ENCODE measurements around the gene VIPR1.

DNA sequence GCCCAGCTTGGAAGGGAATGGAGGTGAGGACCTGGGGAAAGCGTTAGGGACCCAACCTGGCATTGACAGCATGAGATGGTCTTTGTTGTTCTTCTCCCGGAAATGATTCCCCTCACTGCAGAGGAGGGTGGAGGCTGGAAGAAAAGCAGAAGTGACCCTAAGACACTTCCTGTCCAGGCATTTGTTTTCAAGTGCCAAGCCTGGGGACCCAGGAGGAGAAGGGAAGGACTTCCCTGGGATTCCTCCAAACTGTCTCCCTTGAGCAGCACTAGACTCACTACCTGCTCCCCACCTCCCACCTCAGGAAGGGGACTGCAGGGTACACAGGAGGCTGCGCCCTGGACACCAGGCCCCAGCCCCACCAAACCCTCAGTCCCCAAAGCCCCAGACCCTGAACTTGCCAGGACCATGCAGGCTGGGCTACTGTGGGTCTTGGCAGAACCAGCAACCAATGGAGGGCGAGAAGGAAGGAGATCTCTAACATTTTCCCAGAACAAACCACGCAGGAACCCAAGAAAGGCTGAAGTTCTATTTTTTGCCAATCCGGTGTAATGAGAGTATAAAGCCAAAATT, 9.8 kb upstream of the VIPR1 start:
- TF ChIP-seq, protein P1, sequence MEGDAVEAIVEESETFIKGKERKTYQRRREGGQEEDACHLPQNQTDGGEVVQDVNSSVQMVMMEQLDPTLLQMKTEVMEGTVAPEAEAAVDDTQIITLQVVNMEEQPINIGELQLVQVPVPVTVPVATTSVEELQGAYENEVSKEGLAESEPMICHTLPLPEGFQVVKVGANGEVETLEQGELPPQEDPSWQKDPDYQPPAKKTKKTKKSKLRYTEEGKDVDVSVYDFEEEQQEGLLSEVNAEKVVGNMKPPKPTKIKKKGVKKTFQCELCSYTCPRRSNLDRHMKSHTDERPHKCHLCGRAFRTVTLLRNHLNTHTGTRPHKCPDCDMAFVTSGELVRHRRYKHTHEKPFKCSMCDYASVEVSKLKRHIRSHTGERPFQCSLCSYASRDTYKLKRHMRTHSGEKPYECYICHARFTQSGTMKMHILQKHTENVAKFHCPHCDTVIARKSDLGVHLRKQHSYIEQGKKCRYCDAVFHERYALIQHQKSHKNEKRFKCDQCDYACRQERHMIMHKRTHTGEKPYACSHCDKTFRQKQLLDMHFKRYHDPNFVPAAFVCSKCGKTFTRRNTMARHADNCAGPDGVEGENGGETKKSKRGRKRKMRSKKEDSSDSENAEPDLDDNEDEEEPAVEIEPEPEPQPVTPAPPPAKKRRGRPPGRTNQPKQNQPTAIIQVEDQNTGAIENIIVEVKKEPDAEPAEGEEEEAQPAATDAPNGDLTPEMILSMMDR (IDR thresholded peaks at IDR 0.05) = no peak
- no peak for TF ChIP-seq POLR2A (IDR thresholded peaks at IDR 0.05)

All from heart left ventricle (tissue), 13 donors.